Esophagus squamous epithelium (tissue), 4 donors: ENCODE measurements around the gene NCKAP5L.

Source experiments
- CTCF ChIP-seq, 6 experiments: fragments of 450-650 bp in 4 of 6; fragments of 200-600 bp in 2 of 6; sonication (generic) in 2 of 6; IDR thresholded peaks; one replicate each; pipeline ENCODE4 v1.5.1; 2016 to 2019; ENCODE audit warnings: antibody characterized with exemption in 6 of 6, mild to moderate bottlenecking in 4 of 6, moderate library complexity in 4 of 6
- POLR2A ChIP-seq, 4 donors: fragments of 450-650 bp; IDR thresholded peaks; one replicate each; pipeline ENCODE4 v1.6.1; 2017; ENCODE audit warnings: antibody characterized with exemption in 4 of 4, mild to moderate bottlenecking in 4 of 4, moderate library complexity in 3 of 4

- TF ChIP-seq CTCF (IDR thresholded peaks at IDR 0.05) (peak in 1 of 6 experiments; percentile 4), POLR2A (IDR thresholded peaks at IDR 0.05) (peak in 1 of 4 donors; percentile 76)
Observed at GRCh38 chr12:49828133-49829091, at the start of gene NCKAP5L.
